GM12891 (cell line): ENCODE measurements around the gene COL6A2.

ENCODE experiments used
- PAX5 ChIP-seq: IDR thresholded peaks from 2 replicates; pipeline ENCODE4 v1.6.1; 2011; ENCODE audit warnings: low read length, moderate library complexity, mild to moderate bottlenecking; ENCODE audit not compliant: insufficient read depth, severe bottlenecking
- POLR2A ChIP-seq: IDR thresholded peaks from 2 replicates; pipeline ENCODE4 v1.6.1; 2011; ENCODE audit warnings: low read depth, low read length, control low read depth
- POLR2AphosphoS5 ChIP-seq: IDR thresholded peaks from 2 replicates; pipeline ENCODE4 v1.6.1; 2011; ENCODE audit warnings: low read depth, low read length, control low read depth
- SPI1 ChIP-seq: IDR thresholded peaks from 2 replicates; pipeline ENCODE4 v1.6.1; 2011; ENCODE audit warnings: low read depth, low read length, control low read depth
- TAF1 ChIP-seq: IDR thresholded peaks from 2 replicates; pipeline ENCODE4 v1.6.1; 2011; ENCODE audit warnings: low read depth, low read length, control low read depth

DNA sequence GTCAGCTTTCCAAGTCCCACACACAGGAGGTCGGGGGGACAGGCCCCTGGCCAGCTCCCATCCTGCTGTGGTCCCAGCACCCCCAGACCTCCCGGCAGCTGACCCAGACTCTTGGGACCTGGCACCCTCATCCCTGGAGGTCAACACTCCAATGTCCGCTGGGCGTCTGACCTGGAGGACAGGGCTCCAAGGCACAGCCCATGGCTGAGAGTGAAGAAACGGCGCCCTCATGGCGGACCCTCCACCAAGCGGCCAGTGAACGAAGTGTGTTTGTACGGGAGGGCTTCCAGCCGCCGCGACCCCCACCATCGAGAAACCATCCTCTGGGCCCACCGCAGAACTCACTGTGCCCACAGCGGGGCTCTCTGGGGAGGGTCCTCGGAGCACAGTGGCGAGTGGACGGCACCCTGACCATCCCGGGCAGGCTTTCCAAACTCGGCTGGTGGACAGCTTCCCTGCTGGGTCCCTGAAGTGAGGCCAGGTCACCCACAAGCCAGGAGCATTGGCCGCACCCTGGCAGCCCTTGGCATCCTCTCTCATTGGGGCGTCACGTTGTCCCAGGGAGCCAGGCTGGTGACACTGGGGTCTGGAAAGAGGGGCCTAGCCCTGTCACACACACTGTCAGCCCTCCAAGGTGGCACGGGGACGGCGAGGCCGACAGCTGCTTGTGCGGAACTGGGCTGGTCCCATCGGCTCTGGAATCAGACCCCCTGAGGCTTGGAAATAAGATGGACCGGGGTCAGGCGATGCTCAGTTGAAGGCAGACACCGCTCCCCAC, 47.8 kb upstream of the COL6A2 start:
- no peak for TF ChIP-seq POLR2AphosphoS5
- no peak for TF ChIP-seq POLR2A
- TF ChIP-seq TAF1, result no peak
- no peak for TF ChIP-seq SPI1
- no peak for TF ChIP-seq PAX5
